RKO (cell line): ENCODE measurements around the gene DCAF4L1.
A peak's percentile ranks its signal among the peaks of the same experiment; 100 is the strongest.

ENCODE experiments used
- DNase-seq: peaks from one replicate; pipeline ENCODE4 v3.0.0-alpha.2; 2016; ENCODE audit warnings: low spot score

DCAF4L1 gene

GRCh38 chr4:41990365-41991111 is 9.0 kb downstream of the DCAF4L1 start, which contains the start of gene SLC30A9:
Gene SLC30A9, plus strand, starts transcription at chr4:41990530. Its CDS starts 122 bp downstream, at chr4:41990652.
- DNase-seq = peak; percentile 96

DNA sequence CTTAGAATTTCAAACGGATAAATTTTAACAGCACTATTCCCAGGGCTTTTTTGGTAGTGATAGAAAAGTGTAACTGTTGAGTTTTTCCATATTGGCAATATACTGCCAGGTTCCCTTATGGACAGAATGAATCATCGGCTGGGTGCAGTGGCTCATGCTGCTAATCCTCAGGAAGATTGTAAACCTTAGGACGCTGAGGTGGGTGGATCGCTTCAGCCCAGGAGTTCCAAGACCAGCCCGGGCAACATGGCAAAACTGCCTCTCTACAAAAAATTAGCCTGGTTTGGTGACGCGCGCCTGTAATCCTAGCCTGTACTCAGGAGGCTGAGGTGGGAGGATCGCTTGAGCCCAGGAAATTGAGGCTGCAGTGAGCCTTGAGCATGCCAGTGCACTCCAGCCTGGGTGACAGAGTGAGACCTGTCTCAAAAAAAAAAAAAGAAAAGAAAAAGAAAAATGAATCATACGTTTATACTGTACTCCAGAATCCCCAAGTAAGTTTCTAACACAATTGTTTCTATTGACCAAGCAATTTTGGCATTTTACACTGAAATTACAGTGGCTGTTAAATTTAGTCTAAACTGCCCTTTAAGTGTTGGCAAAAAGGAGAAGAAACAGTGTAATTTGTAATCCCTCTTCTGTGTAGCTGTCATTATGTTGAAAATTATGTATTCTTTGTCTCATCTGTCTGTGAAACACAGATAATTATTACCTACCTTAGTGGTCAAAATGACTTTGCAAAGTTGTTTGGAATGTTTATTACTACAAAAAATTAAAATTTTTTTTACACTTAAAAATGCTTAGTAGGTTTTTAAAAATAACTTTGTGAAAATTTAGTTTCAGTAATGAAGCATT is 10.6 kb downstream of the DCAF4L1 start:
- DNase-seq = peak; percentile 91

GRCh38 chr4:41992967-41993857 is 11.7 kb downstream of the DCAF4L1 start:
- no peak for DNase-seq

GRCh38 chr4:41994461-41994985 is 13.0 kb downstream of the DCAF4L1 start:
- no peak for DNase-seq

- DNase-seq = no peak
Measured at GRCh38 chr4:41998019-41998418, 16.5 kb downstream of the DCAF4L1 start.

GRCh38 chr4:41999321-41999720 is 17.8 kb downstream of the DCAF4L1 start:
- no peak for DNase-seq

- no peak for DNase-seq
Measured at GRCh38 chr4:42008011-42008786, 26.6 kb downstream of the DCAF4L1 start.

DNA sequence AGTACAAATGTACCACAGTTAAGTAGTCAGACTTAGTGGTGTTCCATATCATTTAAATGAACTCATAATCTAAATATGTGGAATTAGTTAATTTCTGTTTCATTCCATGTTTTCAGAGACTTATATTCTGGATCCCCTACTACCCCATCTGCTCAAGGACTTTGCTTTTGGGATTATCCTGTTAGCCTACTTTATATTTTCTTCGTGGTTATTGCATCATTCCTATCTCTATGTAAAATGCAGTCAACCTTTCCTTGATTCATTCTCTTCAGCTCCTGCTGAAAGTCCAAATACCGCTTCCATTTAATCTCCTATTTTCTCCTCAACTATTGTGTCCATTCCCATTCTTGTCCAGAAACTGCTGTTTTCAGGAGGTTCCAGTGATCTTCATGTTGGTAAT is 33.9 kb downstream of the DCAF4L1 start:
- no peak for DNase-seq

- DNase-seq = no peak
Measured at GRCh38 chr4:42018451-42018850, 36.9 kb downstream of the DCAF4L1 start.
